ENCODE data around the gene CCNDBP1. TPM values are rescaled to one million over a fixed set of nuclear protein-coding genes. Genes with fewer than 3 reads are reported as not detected.
"Not testable (repeated sequence)": the region's sequence is repeated elsewhere in the genome, so short reads cannot be mapped to it uniquely, and the experiment has no call there.

CCNDBP1 gene
- total RNA-seq, 1 donor from 2014 or later: 44.1 TPM

DNA sequence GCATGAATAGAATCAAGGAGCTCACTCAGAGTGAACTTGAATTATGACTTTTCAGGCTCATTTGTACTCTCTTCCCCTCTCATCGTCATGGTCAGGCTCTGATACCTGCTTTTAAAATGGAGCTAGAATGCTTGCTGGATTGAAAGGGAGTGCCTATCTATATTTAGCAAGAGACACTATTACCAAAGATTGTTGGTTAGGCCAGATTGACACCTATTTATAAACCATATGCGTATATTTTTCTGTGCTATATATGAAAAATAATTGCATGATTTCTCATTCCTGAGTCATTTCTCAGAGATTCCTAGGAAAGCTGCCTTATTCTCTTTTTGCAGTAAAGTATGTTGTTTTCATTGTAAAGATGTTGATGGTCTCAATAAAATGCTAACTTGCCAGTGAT is 9.6 kb downstream of the CCNDBP1 start:
- Mint-ChIP-seq H3K4me1 (ENCODE audit: low read depth) (no peaks in the 10 kb centered on the region), H3K27ac (no peak overlapping the region), H3K9me3 (ENCODE audit: low read depth) (peaks cover 8% of the 10 kb centered on the region), H3K27me3 (no peaks in the 10 kb centered on the region), H3K4me3 (ENCODE audit: low read depth) (no peak overlapping the region), H3K36me3 (ENCODE audit: insufficient read depth) (peaks cover 28% of the 10 kb centered on the region)
- TF ChIP-seq, protein P1, sequence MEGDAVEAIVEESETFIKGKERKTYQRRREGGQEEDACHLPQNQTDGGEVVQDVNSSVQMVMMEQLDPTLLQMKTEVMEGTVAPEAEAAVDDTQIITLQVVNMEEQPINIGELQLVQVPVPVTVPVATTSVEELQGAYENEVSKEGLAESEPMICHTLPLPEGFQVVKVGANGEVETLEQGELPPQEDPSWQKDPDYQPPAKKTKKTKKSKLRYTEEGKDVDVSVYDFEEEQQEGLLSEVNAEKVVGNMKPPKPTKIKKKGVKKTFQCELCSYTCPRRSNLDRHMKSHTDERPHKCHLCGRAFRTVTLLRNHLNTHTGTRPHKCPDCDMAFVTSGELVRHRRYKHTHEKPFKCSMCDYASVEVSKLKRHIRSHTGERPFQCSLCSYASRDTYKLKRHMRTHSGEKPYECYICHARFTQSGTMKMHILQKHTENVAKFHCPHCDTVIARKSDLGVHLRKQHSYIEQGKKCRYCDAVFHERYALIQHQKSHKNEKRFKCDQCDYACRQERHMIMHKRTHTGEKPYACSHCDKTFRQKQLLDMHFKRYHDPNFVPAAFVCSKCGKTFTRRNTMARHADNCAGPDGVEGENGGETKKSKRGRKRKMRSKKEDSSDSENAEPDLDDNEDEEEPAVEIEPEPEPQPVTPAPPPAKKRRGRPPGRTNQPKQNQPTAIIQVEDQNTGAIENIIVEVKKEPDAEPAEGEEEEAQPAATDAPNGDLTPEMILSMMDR (IDR thresholded peaks at IDR 0.05; ENCODE audit: unreplicated experiment): no peak
- DNase-seq (ENCODE audit: low spot score, unreplicated experiment): no peak

DNA sequence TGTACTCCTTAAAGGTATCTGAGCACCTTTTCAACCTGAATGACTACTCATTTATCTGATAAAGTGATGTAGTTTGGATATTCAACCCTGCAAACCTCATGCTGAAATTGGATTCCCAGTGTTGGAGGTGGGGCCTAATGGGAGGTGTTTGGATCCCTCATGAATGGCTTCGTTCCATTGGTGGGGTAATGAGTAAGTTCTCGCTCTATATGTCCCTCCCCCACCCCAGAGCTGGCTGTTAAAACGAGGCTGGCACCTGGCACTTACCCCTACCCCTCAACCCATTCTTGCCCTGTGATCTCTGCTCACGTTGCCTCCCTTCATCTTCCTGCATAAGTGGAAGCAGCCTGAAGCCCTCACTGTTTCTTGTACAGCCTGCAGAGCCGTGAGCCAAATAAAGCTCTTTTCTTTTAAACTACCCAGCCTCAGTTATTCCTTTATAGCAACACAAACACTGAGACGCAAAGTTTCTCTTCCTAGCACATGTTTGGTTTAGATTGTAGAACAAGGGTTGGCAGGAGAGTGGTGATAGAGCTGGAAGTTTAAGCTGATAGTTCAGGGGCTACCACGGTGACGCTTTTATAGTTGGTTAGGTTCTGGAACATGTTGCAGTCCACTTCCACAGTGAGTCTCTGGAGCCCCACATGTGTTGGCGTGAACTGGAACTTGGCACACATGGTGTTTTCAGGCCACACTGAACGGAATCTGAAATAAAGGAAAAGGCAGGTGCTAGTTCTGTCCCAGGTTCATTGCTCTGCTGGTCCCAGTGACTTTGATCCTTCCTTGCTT is 11.8 kb downstream of the CCNDBP1 start:
- Mint-ChIP-seq H3K4me3 (ENCODE audit: low read depth) (no peak overlapping the region), H3K4me1 (ENCODE audit: low read depth) (no peaks in the 10 kb centered on the region), H3K9me3 (ENCODE audit: low read depth) (peaks cover 8% of the 10 kb centered on the region), H3K27me3 (no peaks in the 10 kb centered on the region), H3K27ac (no peak overlapping the region), H3K36me3 (ENCODE audit: insufficient read depth) (peaks cover 26% of the 10 kb centered on the region)
- no peak for DNase-seq (ENCODE audit: low spot score, unreplicated experiment)
- TF ChIP-seq, protein P1 (IDR thresholded peaks at IDR 0.05; ENCODE audit: unreplicated experiment): no peak

DNA sequence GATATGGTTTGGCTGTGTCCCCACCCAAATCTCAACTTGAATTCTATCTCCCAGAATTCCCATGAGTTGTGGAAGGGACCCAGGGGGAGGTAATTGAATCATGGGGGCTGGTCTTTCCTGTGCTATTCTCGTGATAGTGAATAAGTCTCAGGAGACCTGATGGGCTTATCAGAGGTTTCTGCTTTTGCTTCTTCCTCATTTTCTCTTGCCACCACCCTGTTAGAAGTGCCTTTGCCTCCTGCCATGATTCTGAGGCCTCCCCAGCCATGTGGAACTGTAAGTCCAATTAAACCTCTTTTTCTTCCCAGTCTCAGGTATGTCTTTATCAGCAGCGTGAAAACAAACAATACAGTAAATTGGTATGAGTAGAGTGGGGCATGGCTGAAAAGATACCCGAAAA is 12.6 kb downstream of the CCNDBP1 start:
- Mint-ChIP-seq H3K27ac (peak overlapping the region; percentile 5), H3K36me3 (ENCODE audit: insufficient read depth) (peaks cover 23% of the 10 kb centered on the region)
- H3K9me3 Mint-ChIP-seq (ENCODE audit: low read depth); H3K4me1 Mint-ChIP-seq (ENCODE audit: low read depth); DNase-seq (ENCODE audit: low spot score, unreplicated experiment); H3K27me3 Mint-ChIP-seq; H3K4me3 Mint-ChIP-seq (ENCODE audit: low read depth): not testable (repeated sequence)

DNA sequence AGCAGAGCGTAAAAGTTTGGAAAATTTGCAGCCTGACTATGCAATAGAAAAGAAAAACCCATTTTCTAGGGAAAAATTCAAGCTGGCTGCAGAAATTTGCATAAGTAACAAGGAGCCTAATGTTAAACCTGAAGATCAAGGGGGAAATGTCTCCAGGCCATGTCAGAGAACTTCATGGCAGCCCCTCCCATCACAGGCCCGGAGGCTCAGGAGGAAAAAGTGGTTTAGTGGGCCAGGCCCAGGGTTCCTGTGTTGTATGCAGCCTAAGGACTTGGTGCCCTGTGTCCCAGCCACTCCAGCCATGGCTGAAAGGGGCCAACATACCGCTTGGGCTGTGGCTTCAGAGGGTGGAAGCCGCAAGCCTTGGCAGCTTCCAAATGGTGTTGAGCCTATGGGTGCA is 13.4 kb downstream of the CCNDBP1 start:
- not testable (repeated sequence) for H3K4me3 Mint-ChIP-seq (ENCODE audit: low read depth); H3K27me3 Mint-ChIP-seq; H3K27ac Mint-ChIP-seq; H3K4me1 Mint-ChIP-seq (ENCODE audit: low read depth); DNase-seq (ENCODE audit: low spot score, unreplicated experiment); H3K9me3 Mint-ChIP-seq (ENCODE audit: low read depth)
- peaks cover 22% of the 10 kb centered on the region for H3K36me3 Mint-ChIP-seq (ENCODE audit: insufficient read depth)

DNA sequence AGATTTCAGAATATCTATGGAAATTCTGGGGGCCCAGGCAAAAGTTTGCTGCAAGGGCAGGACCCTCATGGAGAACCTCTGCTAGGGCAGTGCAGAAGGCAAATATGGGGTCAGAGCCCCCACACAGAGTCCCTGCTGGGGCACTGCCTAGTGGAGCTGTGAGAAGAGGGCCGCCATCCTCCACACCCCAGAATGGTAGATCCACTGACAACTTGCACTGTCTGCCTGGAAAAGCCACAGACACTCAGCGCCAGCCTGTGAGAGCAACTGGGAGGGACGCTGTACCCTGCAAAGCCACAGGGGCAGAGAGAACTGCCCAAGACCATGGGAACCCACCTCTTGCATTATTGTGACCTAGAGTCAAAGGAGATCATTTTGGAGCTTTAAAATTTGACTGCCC is 13.8 kb downstream of the CCNDBP1 start:
- peaks cover 8% of the 10 kb centered on the region for H3K9me3 Mint-ChIP-seq (ENCODE audit: low read depth)
- TF ChIP-seq, protein P1 (IDR thresholded peaks at IDR 0.05; ENCODE audit: unreplicated experiment): no peak
- H3K27me3 Mint-ChIP-seq: no peaks in the 10 kb centered on the region
- peaks cover 22% of the 10 kb centered on the region for H3K36me3 Mint-ChIP-seq (ENCODE audit: insufficient read depth)
- H3K27ac Mint-ChIP-seq: no peak overlapping the region
- DNase-seq (ENCODE audit: low spot score, unreplicated experiment): no peak
- no peak overlapping the region for H3K4me3 Mint-ChIP-seq (ENCODE audit: low read depth)
- H3K4me1 Mint-ChIP-seq (ENCODE audit: low read depth): no peaks in the 10 kb centered on the region

DNA sequence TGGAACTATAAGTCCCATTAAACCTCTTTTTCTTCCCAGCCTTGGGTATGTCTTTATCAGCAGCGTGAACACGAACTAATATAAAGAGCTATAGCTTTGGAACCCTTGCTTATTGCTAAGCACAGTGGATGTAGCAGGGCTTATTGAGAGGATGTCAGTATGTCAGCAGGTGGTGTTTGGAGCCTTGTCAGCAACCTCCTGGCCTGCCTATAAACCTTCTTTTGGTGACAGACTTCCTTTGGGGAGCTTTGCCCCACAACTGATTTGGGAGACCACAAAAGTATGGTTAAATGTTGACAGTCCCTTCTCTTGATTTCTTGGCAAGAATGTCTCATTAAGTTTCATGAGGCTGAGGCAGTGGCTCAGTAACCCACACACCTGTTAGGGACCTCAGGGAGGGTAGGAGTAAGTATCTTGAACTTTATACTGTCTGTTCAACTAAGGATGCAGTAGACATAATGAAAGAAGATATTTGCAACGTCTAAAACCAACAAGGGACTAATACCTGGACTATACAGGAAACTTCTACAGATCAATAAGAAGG is 14.8 kb downstream of the CCNDBP1 start:
- H3K36me3 Mint-ChIP-seq (ENCODE audit: insufficient read depth): peaks cover 19% of the 10 kb centered on the region
- no peak overlapping the region for H3K27ac Mint-ChIP-seq
- H3K4me3 Mint-ChIP-seq (ENCODE audit: low read depth): no peak overlapping the region
- TF ChIP-seq, protein P1 (IDR thresholded peaks at IDR 0.05; ENCODE audit: unreplicated experiment): no peak
- peaks cover 8% of the 10 kb centered on the region for H3K9me3 Mint-ChIP-seq (ENCODE audit: low read depth)
- peaks cover 5% of the 10 kb centered on the region for H3K27me3 Mint-ChIP-seq
- peaks cover 2% of the 10 kb centered on the region for H3K4me1 Mint-ChIP-seq (ENCODE audit: low read depth)
- DNase-seq (ENCODE audit: low spot score, unreplicated experiment): no peak
